Measurements from ENCODE around the gene PPP2R2B. TPM values are rescaled to one million over a fixed set of nuclear protein-coding genes. Genes with fewer than 3 reads are reported as not detected.

Gene PPP2R2B
- polyA plus RNA-seq, 1 donor (not counting 4 experiments of a cell fraction or from before 2014, with no cell fraction given): 0.33 TPM

DNA sequence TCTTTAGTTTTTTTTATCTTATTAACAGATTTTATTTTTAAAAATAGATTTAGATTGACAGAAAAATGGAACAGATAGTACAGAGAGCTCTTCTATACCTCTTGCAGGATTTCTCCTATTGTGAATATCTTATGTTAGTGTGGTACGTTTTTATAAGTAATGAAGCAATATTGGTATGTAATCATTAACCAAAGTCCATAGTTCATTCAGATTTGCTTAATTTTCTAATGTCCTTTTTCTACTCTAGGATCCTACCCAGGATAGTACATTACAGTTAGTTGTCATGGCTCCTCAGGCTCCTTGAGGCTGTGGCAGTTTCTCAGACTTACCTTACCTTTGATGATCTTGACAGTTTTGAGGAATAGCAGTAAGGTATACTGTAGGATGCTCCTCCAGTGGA is 30.4 kb downstream of the PPP2R2B start:
- Histone ChIP-seq H2AFZ (ENCODE audit: control insufficient read depth, low read length) (no peak overlapping the region), H3K79me2 (ENCODE audit: control insufficient read depth, insufficient read depth, low read length) (no peaks in the 10 kb centered on the region), H3K27ac (ENCODE audit: control insufficient read depth, insufficient read depth, low read length) (no peak overlapping the region), H3K27me3 (ENCODE audit: control insufficient read depth, extremely low read depth, insufficient read depth, low read length) (no peaks in the 10 kb centered on the region), H3K9ac (ENCODE audit: control insufficient read depth, extremely low read depth, insufficient read depth, low read length) (no peak overlapping the region), H3K9me3 (ENCODE audit: control insufficient read depth, low read depth, low read length) (no peaks in the 10 kb centered on the region), H4K20me1 (ENCODE audit: control insufficient read depth, extremely low read depth, insufficient read depth, low read length) (no peaks in the 10 kb centered on the region), H3K36me3 (ENCODE audit: control insufficient read depth in 2 of 2, extremely low read depth in 1 of 2, insufficient read depth in 2 of 2, low read length in 2 of 2) (no peaks in the 10 kb centered on the region), H3K4me2 (ENCODE audit: control insufficient read depth, extremely low read depth, insufficient read depth, low read depth, low read length) (no peak overlapping the region), H3K9me1 (ENCODE audit: control insufficient read depth, extremely low read depth, insufficient read depth, low read length) (no peaks in the 10 kb centered on the region), H3K4me1 (ENCODE audit: control insufficient read depth, extremely low read depth, insufficient read depth, low read length) (no peaks in the 10 kb centered on the region), H3K4me3 (ENCODE audit: control insufficient read depth in 2 of 3, extremely low read depth in 1 of 3, insufficient read depth in 2 of 3, low read depth in 1 of 3, low read length in 3 of 3) (no peak overlapping the region)
- dilution Hi-C loops (cut with MboI; ENCODE audit: extremely low pct_ligation_motif_present, low sequenced_read_pairs): no loop called here
- DNase-seq (ENCODE audit: low read depth, low spot score) (no peak), FAIRE-seq (no peak)
- TF ChIP-seq CTCF (optimal IDR thresholded peaks at IDR 0.05 in 1 of 3, IDR thresholded peaks at IDR 0.05 in 1 of 3, conservative IDR thresholded peaks at IDR 0.05 in 1 of 3; ENCODE audit: extremely low read depth in 1 of 3, insufficient read depth in 2 of 3, low read length in 3 of 3) (no peak), EZH2 (IDR thresholded peaks at IDR 0.05; ENCODE audit: low read length) (no peak)

DNA sequence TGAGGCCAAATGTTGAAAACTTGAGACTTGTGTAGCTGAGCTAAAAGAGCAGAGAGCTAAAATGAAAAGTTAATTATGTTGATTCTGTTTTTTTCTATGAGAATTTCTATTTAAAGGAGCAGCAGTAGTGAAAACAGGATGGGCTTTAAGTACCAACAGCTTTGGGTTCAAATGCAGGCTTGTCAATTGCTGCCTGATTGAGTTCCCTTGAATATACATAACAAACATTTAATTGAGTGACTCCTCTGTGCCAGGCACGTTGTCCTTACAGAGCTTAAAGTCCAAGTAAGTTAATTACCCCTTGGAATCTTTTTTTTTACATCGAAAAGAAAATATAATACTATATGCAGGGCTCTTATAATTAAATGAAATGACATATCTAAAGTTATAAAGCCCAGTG is 38.5 kb downstream of the PPP2R2B start:
- Histone ChIP-seq H3K79me2 (ENCODE audit: control insufficient read depth, insufficient read depth, low read length) (no peaks in the 10 kb centered on the region), H3K27ac (ENCODE audit: control insufficient read depth, insufficient read depth, low read length) (no peak overlapping the region), H3K4me1 (ENCODE audit: control insufficient read depth, extremely low read depth, insufficient read depth, low read length) (no peaks in the 10 kb centered on the region), H3K4me3 (ENCODE audit: control insufficient read depth in 2 of 3, extremely low read depth in 1 of 3, insufficient read depth in 2 of 3, low read depth in 1 of 3, low read length in 3 of 3) (no peak overlapping the region), H3K4me2 (ENCODE audit: control insufficient read depth, extremely low read depth, insufficient read depth, low read depth, low read length) (no peak overlapping the region), H3K27me3 (ENCODE audit: control insufficient read depth, extremely low read depth, insufficient read depth, low read length) (no peaks in the 10 kb centered on the region), H4K20me1 (ENCODE audit: control insufficient read depth, extremely low read depth, insufficient read depth, low read length) (no peaks in the 10 kb centered on the region), H3K9ac (ENCODE audit: control insufficient read depth, extremely low read depth, insufficient read depth, low read length) (no peak overlapping the region), H3K9me1 (ENCODE audit: control insufficient read depth, extremely low read depth, insufficient read depth, low read length) (no peaks in the 10 kb centered on the region), H3K9me3 (ENCODE audit: control insufficient read depth, low read depth, low read length) (no peaks in the 10 kb centered on the region), H2AFZ (ENCODE audit: control insufficient read depth, low read length) (no peak overlapping the region), H3K36me3 (ENCODE audit: control insufficient read depth in 2 of 2, extremely low read depth in 1 of 2, insufficient read depth in 2 of 2, low read length in 2 of 2) (no peaks in the 10 kb centered on the region)
- dilution Hi-C loops (cut with MboI; ENCODE audit: extremely low pct_ligation_motif_present, low sequenced_read_pairs): no loop called here
- DNase-seq (ENCODE audit: low read depth, low spot score): no peak
- no peak for FAIRE-seq
- TF ChIP-seq EZH2 (IDR thresholded peaks at IDR 0.05; ENCODE audit: low read length): no peak
- no peak for TF ChIP-seq CTCF (optimal IDR thresholded peaks at IDR 0.05 in 1 of 3, IDR thresholded peaks at IDR 0.05 in 1 of 3, conservative IDR thresholded peaks at IDR 0.05 in 1 of 3; ENCODE audit: extremely low read depth in 1 of 3, insufficient read depth in 2 of 3, low read length in 3 of 3)
